Effector memory CD4-positive, alpha-beta T cell (primary cell): ENCODE measurements around the gene ZBTB18.
"Not testable (repeated sequence)": the region's sequence is repeated elsewhere in the genome, so short reads cannot be mapped to it uniquely, and the experiment has no call there.

ENCODE experiments used
- DNase-seq, 3 donors: peaks; one replicate each; pipeline ENCODE4 v3.0.0-alpha.2; 2020
- H3K27ac ChIP-seq: 2 replicates; pipeline ENCODE4 v1.7.0; 2013; ENCODE audit warnings: mild to moderate bottlenecking, low read length, moderate library complexity; ENCODE audit not compliant: insufficient read depth, poor library complexity, severe bottlenecking
- H3K27me3 ChIP-seq: replicated peaks from 2 replicates; pipeline ENCODE4 v1.7.0; 2013; ENCODE audit warnings: mild to moderate bottlenecking, low read length; ENCODE audit not compliant: insufficient read depth, control insufficient read depth, poor library complexity, severe bottlenecking
- H3K36me3 ChIP-seq: 2 replicates; pipeline ENCODE4 v1.7.0; 2013; ENCODE audit warnings: mild to moderate bottlenecking, low read length, moderate library complexity; ENCODE audit not compliant: control insufficient read depth, insufficient read depth
- H3K4me1 ChIP-seq: 2 replicates; pipeline ENCODE4 v1.7.0; 2013; ENCODE audit warnings: low read length, mild to moderate bottlenecking; ENCODE audit not compliant: control insufficient read depth, insufficient read depth, poor library complexity, severe bottlenecking
- H3K4me3 ChIP-seq: 2 replicates; pipeline ENCODE4 v1.7.0; 2013; ENCODE audit warnings: low read length, low read depth, mild to moderate bottlenecking; ENCODE audit not compliant: insufficient read depth, poor library complexity, severe bottlenecking
- H3K9me3 ChIP-seq: 2 replicates; pipeline ENCODE4 v1.7.0; 2013; ENCODE audit warnings: mild to moderate bottlenecking, low read length, moderate library complexity; ENCODE audit not compliant: control insufficient read depth

Gene ZBTB18

DNA sequence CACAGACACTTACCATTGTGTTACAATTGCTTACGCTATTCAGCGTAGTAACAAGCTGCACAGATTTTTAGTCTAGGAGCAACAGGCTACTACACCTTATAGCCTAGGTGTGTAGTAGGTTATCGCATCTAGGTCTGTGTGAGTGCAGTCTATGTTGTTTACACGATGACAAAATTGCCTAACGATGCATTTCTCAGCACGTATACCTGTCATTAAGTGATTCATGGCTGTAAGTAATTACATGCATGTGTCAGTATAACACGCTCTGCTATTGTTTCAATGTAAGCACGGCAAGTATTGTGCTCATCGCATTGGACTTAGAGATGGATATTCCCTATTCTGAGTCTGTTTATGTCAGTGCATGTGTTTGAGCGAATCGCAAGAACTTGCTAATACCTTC is 15.7 kb upstream of the ZBTB18 start:
- DNase-seq = no peak
- no peak overlapping the region for H3K4me3 ChIP-seq
- H3K36me3 ChIP-seq = no peaks in the 10 kb centered on the region
- no peaks in the 10 kb centered on the region for H3K4me1 ChIP-seq
- no peaks in the 10 kb centered on the region for H3K27me3 ChIP-seq
- no peak overlapping the region for H3K27ac ChIP-seq
- H3K9me3 ChIP-seq = no peaks in the 10 kb centered on the region

DNA sequence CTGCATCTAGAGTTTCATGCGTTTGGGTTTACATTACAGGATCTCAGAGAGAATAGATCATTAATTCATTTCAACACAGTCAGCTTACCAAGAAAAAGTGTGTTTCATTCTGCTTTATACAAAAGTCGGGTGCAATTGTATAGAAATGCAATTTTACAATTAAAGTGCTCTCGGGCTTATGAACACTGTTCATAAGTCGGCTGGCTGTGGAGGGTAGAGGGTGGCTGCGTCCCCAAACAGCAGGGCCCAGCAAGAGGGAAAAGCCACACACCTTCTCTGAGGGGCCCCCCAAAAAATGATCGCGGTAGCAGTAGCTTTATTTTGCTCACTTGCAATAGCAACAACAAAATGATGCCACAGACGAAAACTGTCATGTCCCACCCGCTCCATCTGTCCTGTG is 13.8 kb upstream of the ZBTB18 start:
- no peak overlapping the region for H3K4me3 ChIP-seq
- no peak for DNase-seq
- H3K27me3 ChIP-seq = no peaks in the 10 kb centered on the region
- H3K9me3 ChIP-seq = no peaks in the 10 kb centered on the region
- no peaks in the 10 kb centered on the region for H3K4me1 ChIP-seq
- no peaks in the 10 kb centered on the region for H3K36me3 ChIP-seq
- H3K27ac ChIP-seq = no peak overlapping the region

GRCh38 chr1:244041466-244042120 is 9.5 kb upstream of the ZBTB18 start:
- no peak overlapping the region for H3K4me3 ChIP-seq
- no peaks in the 10 kb centered on the region for H3K27me3 ChIP-seq
- no peaks in the 10 kb centered on the region for H3K9me3 ChIP-seq
- no peak overlapping the region for H3K27ac ChIP-seq
- H3K4me1 ChIP-seq = peaks cover 3% of the 10 kb centered on the region
- no peak for DNase-seq
- H3K36me3 ChIP-seq = no peaks in the 10 kb centered on the region

GRCh38 chr1:244042293-244042692 is 8.8 kb upstream of the ZBTB18 start:
- DNase-seq = no peak
- no peak overlapping the region for H3K27ac ChIP-seq
- H3K9me3 ChIP-seq = no peaks in the 10 kb centered on the region
- H3K36me3 ChIP-seq = no peaks in the 10 kb centered on the region
- H3K4me1 ChIP-seq = peaks cover 10% of the 10 kb centered on the region
- H3K27me3 ChIP-seq = no peaks in the 10 kb centered on the region
- no peak overlapping the region for H3K4me3 ChIP-seq

DNA sequence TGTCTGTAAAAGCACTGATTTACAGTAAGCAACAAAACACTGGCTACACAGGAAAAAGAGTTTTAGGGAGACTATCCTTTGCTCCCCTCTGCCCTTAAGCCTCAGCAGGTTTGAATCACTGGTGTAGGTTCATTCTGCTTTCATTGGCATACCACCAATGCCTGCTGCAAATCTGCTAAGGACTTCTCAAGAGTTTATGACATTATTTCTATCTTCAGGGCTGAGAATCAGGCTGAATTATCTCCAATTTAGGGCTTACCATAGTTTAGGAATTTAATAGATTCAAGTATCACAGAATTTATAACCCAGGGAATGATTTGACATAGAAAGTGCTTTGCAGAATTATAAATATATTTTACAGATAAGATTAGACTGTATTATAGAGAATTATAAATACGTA is 6.7 kb upstream of the ZBTB18 start:
- H3K27ac ChIP-seq = no peak overlapping the region
- no peaks in the 10 kb centered on the region for H3K27me3 ChIP-seq
- DNase-seq = no peak
- no peak overlapping the region for H3K4me3 ChIP-seq
- no peaks in the 10 kb centered on the region for H3K9me3 ChIP-seq
- no peaks in the 10 kb centered on the region for H3K36me3 ChIP-seq
- H3K4me1 ChIP-seq = peaks cover 13% of the 10 kb centered on the region

DNA sequence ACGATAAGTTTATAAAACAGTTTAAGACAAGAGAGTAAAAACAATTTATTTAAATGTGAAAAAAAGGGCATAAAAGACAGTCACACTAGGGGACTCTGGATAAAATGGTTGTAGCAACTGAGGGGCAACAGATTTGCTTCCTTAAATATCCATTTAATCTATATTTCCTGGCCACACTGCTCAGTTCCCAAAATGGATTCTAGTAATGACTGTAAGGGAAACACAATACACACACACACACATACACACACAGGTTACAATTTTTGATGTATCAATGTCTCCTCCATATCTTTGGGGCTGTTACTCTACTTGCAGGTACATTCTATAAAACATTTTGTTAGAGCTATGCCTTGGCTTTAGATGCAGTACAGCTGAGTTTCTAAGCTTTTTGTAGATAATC is 4.8 kb upstream of the ZBTB18 start:
- not testable (repeated sequence) for H3K36me3 ChIP-seq, H3K9me3 ChIP-seq, H3K27me3 ChIP-seq, H3K27ac ChIP-seq, H3K4me3 ChIP-seq, DNase-seq
- peaks cover 23% of the 10 kb centered on the region for H3K4me1 ChIP-seq

GRCh38 chr1:244046907-244047611 is 4.0 kb upstream of the ZBTB18 start:
- peak overlapping the region; percentile 54 for H3K4me3 ChIP-seq
- no peaks in the 10 kb centered on the region for H3K9me3 ChIP-seq
- no peaks in the 10 kb centered on the region for H3K36me3 ChIP-seq
- peak overlapping the region; percentile 89 for H3K27ac ChIP-seq
- H3K27me3 ChIP-seq = no peaks in the 10 kb centered on the region
- DNase-seq = peak in 1 of 3 donors; percentile 16
- H3K4me1 ChIP-seq = peaks cover 24% of the 10 kb centered on the region

DNA sequence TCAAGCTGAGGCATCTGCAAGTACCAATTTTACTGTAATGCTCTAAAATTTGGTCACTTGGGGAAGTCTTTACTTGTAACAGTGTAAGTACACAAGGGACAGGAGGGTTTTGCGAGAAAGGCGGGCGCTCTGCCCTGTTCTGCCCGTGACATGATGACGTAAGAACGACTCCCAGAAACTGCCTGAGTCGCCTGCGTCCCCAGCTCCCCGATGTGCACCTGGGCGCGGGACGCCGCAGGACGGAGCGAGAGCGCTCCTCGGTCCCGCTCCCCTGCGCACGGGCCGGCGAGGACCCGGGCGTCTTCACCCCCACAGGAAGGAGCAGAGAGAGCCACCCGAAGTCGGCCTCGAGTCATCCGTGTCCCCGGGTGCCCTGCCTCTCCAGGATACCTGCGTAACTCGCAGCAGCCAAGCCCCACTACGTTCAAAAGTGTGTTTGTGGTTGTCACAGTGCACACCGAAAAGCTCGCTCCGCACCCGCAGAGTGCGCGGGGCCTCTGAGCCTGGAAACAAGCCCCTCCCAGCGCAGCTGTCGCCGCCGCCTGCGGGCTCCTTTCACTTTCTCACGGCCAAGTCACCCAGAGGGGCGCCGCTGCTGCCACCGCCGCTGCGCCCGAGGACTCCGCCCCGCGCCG is 3.3 kb upstream of the ZBTB18 start:
- no peaks in the 10 kb centered on the region for H3K27me3 ChIP-seq
- no peaks in the 10 kb centered on the region for H3K9me3 ChIP-seq
- H3K27ac ChIP-seq = peak overlapping the region; percentile 89
- peak overlapping the region; percentile 54 for H3K4me3 ChIP-seq
- DNase-seq = peak in 1 of 3 donors; percentile 62
- no peaks in the 10 kb centered on the region for H3K36me3 ChIP-seq
- peaks cover 30% of the 10 kb centered on the region for H3K4me1 ChIP-seq

GRCh38 chr1:244048256-244049161 is 2.6 kb upstream of the ZBTB18 start:
- no peaks in the 10 kb centered on the region for H3K27me3 ChIP-seq
- DNase-seq = peak; percentile 97 to 98 (median 97)
- H3K36me3 ChIP-seq = no peaks in the 10 kb centered on the region
- H3K9me3 ChIP-seq = no peaks in the 10 kb centered on the region
- peaks cover 30% of the 10 kb centered on the region for H3K4me1 ChIP-seq
- peak overlapping the region; percentile 27 for H3K4me3 ChIP-seq
- H3K27ac ChIP-seq = peak overlapping the region; percentile 89
